Effector memory CD4-positive, alpha-beta T cell (primary cell): ENCODE results near the gene MDN1.

Experiments
- DNase-seq, 3 donors: peaks; one replicate each; pipeline ENCODE4 v3.0.0-alpha.2; 2020
- H3K27ac ChIP-seq: 2 replicates; pipeline ENCODE4 v1.7.0; 2013; ENCODE audit warnings: mild to moderate bottlenecking, low read length, moderate library complexity; ENCODE audit not compliant: insufficient read depth, poor library complexity, severe bottlenecking
- H3K27me3 ChIP-seq: replicated peaks from 2 replicates; pipeline ENCODE4 v1.7.0; 2013; ENCODE audit warnings: mild to moderate bottlenecking, low read length; ENCODE audit not compliant: insufficient read depth, control insufficient read depth, poor library complexity, severe bottlenecking
- H3K36me3 ChIP-seq: 2 replicates; pipeline ENCODE4 v1.7.0; 2013; ENCODE audit warnings: mild to moderate bottlenecking, low read length, moderate library complexity; ENCODE audit not compliant: control insufficient read depth, insufficient read depth
- H3K4me1 ChIP-seq: 2 replicates; pipeline ENCODE4 v1.7.0; 2013; ENCODE audit warnings: low read length, mild to moderate bottlenecking; ENCODE audit not compliant: control insufficient read depth, insufficient read depth, poor library complexity, severe bottlenecking
- H3K4me3 ChIP-seq: 2 replicates; pipeline ENCODE4 v1.7.0; 2013; ENCODE audit warnings: low read length, low read depth, mild to moderate bottlenecking; ENCODE audit not compliant: insufficient read depth, poor library complexity, severe bottlenecking
- H3K9me3 ChIP-seq: 2 replicates; pipeline ENCODE4 v1.7.0; 2013; ENCODE audit warnings: mild to moderate bottlenecking, low read length, moderate library complexity; ENCODE audit not compliant: control insufficient read depth

Gene MDN1

GRCh38 chr6:89688328-89688727 is 131.3 kb downstream of the MDN1 start:
- no peak for DNase-seq
- Histone ChIP-seq H3K4me1 (no peaks in the 10 kb centered on the region), H3K27me3 (no peaks in the 10 kb centered on the region), H3K9me3 (no peaks in the 10 kb centered on the region), H3K27ac (no peak overlapping the region), H3K36me3 (peaks cover 82% of the 10 kb centered on the region), H3K4me3 (no peak overlapping the region)

- Histone ChIP-seq H3K9me3 (no peaks in the 10 kb centered on the region), H3K27me3 (no peaks in the 10 kb centered on the region), H3K27ac (no peak overlapping the region), H3K36me3 (peaks cover 86% of the 10 kb centered on the region), H3K4me1 (no peaks in the 10 kb centered on the region), H3K4me3 (no peak overlapping the region)
- DNase-seq: no peak
Measured at GRCh38 chr6:89685311-89685710, 134.3 kb downstream of the MDN1 start.

- Histone ChIP-seq H3K9me3 (no peaks in the 10 kb centered on the region), H3K36me3 (peaks cover 80% of the 10 kb centered on the region), H3K27me3 (no peaks in the 10 kb centered on the region), H3K4me1 (no peaks in the 10 kb centered on the region), H3K4me3 (no peak overlapping the region), H3K27ac (no peak overlapping the region)
- DNase-seq: no peak
Measured at GRCh38 chr6:89682991-89683390, 136.6 kb downstream of the MDN1 start.

GRCh38 chr6:89681983-89682564 is 137.5 kb downstream of the MDN1 start:
- Histone ChIP-seq H3K27me3 (no peaks in the 10 kb centered on the region), H3K27ac (no peak overlapping the region), H3K9me3 (no peaks in the 10 kb centered on the region), H3K4me1 (no peaks in the 10 kb centered on the region), H3K36me3 (peaks cover 80% of the 10 kb centered on the region), H3K4me3 (no peak overlapping the region)
- no peak for DNase-seq

GRCh38 chr6:89680551-89680950 is 139.0 kb downstream of the MDN1 start:
- H3K36me3 ChIP-seq: peaks cover 80% of the 10 kb centered on the region
- H3K4me1 ChIP-seq: no peaks in the 10 kb centered on the region
- no peak overlapping the region for H3K27ac ChIP-seq
- H3K9me3 ChIP-seq: no peaks in the 10 kb centered on the region
- no peak for DNase-seq
- H3K27me3 ChIP-seq: no peaks in the 10 kb centered on the region
- no peak overlapping the region for H3K4me3 ChIP-seq

- DNase-seq: no peak
- Histone ChIP-seq H3K27ac (no peak overlapping the region), H3K4me1 (no peaks in the 10 kb centered on the region), H3K4me3 (no peak overlapping the region), H3K9me3 (no peaks in the 10 kb centered on the region), H3K27me3 (no peaks in the 10 kb centered on the region), H3K36me3 (peaks cover 80% of the 10 kb centered on the region)
Measured at GRCh38 chr6:89680150-89680549, 139.4 kb downstream of the MDN1 start.

- peaks cover 80% of the 10 kb centered on the region for H3K36me3 ChIP-seq
- no peaks in the 10 kb centered on the region for H3K4me1 ChIP-seq
- H3K27me3 ChIP-seq: no peaks in the 10 kb centered on the region
- H3K4me3 ChIP-seq: no peak overlapping the region
- no peaks in the 10 kb centered on the region for H3K9me3 ChIP-seq
- no peak overlapping the region for H3K27ac ChIP-seq
- no peak for DNase-seq
Measured at GRCh38 chr6:89679215-89680120, 140.1 kb downstream of the MDN1 start.

GRCh38 chr6:89678531-89678930 is 141.1 kb downstream of the MDN1 start:
- H3K4me1 ChIP-seq: no peaks in the 10 kb centered on the region

GRCh38 chr6:89675949-89676748 is 143.4 kb downstream of the MDN1 start:
- Histone ChIP-seq H3K9me3 (no peaks in the 10 kb centered on the region), H3K4me3 (no peak overlapping the region), H3K4me1 (no peaks in the 10 kb centered on the region), H3K36me3 (peaks cover 85% of the 10 kb centered on the region), H3K27ac (no peak overlapping the region), H3K27me3 (no peaks in the 10 kb centered on the region)
- DNase-seq: no peak

More at GRCh38 chr6:89678531-89678930, 141.1 kb downstream of the MDN1 start:
- H3K4me3 ChIP-seq: no peak overlapping the region
- no peaks in the 10 kb centered on the region for H3K9me3 ChIP-seq
- peaks cover 79% of the 10 kb centered on the region for H3K36me3 ChIP-seq
- H3K27me3 ChIP-seq: no peaks in the 10 kb centered on the region
- no peak overlapping the region for H3K27ac ChIP-seq
- DNase-seq: no peak
